Effector CD8-positive, alpha-beta T cell (primary cell): ENCODE results near the gene MTHFR.
A peak's percentile ranks its signal among the peaks of the same experiment; 100 is the strongest.

Experiments
- DNase-seq: peaks from one replicate; lab custom pipeline; 2025; lab: John Stamatoyannopoulos, UW

Gene MTHFR

DNA sequence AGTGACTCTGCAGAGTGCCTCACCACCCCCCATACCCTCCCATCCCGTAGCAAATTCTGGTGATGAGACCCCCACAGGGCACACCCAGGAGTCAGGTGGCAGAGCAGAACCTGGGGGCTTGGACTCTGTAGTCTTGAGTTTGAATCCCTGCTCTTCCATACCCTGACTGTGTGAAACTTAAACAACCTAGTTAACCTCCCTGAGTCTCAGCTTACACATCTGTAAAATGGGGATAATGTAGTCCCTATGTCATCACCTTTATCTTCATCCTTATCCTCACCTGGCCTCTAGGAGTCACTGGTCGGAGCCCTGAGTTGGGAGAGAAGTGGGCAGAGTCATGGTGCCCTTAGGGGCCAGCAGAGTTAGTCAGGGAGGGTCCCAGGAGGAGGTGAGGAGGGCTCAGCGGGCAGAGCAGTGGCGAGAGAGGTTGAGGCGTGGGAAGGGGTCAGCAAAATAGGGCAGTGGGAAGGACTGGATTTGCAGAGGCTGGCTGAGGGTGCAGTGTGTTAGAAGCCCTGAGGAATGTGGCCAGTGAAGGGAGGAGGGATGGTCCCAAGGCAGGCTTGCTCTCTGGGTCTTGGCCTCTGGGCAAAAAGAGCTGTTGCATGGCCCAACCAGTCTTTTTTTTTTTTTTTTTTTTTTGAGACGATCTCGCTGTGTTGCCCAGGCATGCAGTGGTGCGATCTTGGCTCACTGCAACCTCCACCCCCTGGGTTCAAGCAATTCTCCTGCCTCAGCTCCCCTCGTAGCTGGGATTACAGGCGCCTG lies 25.2 kb downstream of the MTHFR start:
- DNase-seq = no peak

DNA sequence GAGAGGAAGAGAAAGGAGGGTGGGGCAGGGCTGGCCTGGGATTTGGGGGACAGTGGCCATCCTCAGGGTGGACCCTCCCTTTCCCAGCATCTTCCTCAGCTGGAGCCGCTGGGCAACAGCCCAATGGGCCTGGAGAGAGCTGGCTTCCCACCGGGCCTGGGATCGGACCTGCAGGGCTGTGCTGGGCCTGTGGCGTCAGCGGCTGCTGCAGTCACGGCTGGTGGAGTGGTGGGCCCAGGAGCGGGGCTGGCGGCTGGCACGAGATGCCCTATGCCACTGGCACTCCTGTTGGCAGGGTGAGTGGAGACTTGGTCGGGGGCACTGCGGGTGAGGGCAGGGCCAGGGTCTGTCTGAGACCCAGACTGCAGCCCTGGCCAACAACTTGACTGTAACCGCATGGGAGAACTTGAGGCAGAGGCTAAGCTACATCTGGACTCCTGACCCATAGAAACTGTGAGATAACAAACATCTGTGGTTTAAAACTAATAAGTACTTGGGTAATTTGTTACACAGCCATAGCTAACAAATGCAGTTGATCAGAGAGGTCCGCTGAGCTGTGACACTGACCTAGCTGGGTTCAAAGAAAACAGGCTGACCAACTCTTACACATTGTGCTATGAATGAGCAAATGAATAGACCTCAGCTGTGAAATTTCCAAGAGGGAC lies 25.9 kb downstream of the MTHFR start:
- no peak for DNase-seq

DNA sequence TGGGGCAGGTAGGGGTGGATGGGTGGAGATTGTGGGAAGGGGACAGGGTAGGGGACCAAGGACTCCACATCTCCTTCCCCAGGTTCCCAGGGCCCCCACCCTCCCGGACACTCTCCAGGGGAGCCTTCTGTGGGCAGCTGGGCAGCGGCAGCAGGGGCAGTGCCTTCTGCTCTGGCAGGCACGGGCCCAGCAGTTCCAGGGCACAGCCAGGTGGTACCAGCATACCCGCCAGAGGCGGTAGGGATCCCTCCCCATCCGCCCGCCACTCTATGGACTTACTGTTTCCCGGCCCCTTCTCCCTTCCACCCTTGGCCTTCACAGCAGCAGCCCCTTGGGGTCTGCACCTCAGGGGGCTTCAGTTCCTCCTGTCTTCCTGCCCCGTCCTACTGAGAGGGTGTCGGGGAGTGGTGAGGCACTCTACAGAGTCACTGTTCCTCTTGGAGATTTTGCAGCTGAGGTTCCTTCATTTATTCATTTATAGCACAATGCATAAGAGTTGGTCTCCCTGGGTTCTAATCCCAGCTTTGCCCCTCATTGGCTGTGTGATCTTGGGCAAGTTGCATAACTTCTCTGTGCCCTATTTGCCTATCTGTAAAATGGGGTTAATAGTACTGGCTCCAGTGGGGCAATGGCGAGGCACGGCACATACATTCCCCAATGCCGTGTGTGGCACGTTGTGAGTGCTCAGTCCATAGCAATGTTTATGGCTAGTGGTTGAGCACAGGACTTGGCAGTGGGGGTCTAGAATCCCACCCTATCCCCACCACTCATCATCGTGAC lies 26.7 kb downstream of the MTHFR start:
- DNase-seq = no peak

DNA sequence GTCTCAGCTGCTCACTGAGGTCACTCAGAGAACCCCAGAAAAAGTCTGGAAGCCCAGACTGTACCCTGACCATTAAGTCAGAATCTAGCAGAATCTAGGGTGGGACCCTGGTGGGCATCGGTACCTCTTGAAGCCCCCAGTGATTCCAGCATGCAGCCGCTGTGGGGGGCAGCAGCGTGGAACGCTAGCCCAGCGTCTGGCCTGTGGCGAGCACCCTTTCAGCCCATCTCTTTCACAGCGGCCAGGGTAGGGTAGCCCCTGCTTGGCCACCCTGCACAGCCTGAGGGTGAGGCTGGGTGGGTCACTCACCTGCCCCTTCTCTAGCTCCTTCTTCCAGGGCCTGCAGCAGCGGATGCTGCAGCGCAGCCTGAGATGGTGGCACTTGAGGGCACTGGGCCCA lies 27.4 kb downstream of the MTHFR start:
- no peak for DNase-seq

DNA sequence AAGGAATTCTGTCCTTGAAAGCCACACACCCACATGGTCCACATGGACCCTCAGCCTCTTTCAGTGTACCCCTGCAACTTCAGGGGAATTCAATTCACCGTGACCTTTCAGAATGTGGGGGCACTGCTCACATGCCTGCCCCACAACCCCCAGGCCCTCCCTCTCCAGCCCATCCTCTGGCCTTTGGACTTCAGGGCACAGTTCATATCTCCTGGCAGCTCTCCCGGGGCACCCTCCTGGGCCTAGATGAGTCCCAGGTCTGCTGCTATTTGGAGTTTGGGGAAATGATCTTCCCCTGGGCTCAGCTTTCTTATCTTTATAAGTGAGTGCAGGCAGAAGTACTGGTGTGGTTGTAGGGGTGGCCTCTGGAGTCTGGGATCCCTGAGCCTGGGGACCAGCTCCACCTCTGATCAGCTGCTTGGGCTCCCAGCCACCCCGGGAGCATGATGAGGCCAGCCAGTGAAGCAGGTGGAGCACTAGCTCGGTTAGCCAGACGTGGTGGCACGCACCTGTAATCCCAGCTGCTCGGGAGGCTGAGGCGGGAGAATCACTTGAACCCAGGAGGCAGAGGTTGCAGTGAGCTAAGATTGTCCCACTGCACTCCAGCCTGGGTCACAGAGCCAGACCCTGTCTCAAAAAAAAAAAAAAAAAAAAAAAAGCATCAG lies 28.0 kb downstream of the MTHFR start:
- no peak for DNase-seq

DNA sequence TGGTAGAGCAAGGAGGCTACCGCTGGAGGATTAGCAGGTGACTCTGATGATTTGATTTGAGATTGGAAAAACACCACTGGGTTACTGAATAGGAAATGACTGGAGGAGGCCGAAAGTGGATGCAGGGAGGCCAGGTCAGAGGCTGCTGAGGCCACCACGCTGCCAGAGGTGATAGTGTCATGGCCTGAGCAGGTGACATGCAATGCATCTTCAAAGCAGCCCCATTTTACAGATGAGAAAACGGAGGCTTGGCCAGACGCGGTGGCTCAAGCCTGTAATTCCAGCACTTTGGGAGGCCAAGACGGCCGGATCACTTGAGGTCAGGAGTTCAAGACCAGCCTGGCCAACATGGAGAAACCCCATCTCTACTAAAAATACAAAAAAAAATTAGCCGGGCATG lies 31.0 kb downstream of the MTHFR start:
- no peak for DNase-seq

DNA sequence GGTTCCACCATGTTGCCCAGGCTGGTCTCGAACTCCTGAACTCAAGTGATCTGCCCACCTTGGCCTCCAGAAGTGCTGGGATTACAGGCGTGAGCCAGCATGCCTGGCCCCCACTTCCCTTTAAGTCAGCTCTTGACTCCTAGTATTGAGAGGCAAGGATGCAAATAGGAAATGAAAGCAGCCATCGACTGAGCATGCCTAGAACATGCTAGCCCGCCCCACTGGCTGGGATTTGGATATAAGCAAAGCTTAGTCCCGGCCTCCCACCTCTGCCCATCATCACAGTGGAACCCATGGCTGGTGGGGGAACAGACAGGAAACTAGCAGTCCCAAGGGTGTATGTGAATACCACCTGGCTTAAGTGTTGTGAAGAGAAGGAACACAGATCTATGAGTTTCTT lies 33.3 kb downstream of the MTHFR start:
- no peak for DNase-seq

DNA sequence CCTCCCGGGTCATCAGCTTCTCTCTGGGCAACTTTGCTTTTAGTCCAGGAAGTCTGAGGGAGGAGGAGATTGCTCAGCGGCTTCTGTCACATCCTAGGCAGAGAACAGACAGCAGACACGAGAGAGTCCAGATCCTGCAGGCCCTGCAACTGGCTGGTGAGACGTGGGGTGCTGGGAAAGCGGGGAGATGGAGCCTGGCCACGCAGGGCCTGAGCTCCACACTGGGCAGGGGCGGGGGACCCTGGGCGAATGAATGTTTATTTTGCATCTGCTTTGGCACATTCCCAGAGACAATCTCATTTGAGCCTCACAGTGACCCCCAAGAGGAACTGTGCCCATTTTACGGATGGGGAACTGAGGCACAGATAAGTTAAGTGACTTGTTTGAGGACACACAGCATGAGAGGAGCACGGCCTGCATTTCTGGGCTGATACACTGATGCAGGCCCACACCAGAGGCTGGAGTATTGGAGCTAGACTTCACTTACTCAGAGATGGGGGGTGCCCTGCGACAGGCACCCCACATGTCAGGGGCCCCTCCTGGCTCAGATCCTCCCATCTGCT lies 34.2 kb downstream of the MTHFR start:
- DNase-seq = no peak

DNA sequence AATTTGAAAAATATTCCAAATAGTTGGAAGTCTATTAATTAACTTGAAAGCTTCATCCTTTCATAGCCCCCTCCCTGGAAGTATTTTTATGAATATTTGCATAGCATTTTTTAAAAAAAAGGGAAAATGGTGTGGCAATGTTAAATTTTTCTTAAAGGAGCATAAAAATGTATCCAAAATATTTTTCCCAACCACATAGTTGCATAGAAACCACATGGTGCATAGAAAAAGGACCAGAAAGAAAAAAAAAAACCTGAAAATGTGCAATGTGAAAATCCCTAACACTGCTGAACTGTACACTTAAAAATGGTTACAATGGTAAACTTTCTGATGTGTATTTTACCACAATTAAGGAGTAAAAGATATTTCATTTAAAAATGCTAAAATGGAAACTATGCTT lies 35.8 kb downstream of the MTHFR start:
- no peak for DNase-seq

DNA sequence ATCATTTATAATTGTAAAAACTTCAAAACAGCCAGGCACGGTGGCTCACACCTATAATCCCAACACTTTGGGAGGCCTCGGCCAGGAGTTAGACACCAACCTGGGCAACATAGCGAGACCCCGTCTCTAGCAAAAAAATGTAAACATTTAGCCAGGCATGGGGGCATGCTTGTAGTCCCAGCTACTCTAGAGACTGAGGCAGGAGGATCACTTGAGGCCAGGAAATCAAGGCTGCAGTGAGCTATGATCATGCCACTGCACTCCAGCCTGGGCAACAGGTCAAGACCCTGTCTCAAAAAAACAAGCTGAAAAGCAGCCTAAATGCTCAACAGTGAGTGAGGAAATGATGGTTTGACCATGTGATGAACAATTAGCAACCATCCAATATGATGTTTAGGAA lies 36.5 kb downstream of the MTHFR start:
- DNase-seq = no peak

DNA sequence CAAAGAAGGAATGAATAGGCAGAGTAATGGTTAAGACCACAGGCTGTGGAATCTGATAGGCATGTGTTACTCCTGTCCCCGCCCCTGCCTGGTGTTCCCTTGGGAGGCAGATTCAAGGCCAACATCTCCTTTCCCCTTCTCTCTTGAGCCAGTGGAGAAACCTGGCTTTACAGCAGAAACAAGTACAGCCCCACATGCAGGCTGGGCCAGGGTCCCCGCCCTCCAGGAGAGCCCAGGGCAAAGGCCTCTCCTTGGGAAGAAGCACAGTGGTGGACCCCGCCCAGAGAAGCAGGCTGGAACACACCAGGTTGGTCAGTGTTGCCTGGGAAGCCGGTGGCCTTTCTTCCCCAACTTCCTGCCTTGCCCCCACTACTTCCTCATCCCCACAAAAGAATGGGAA lies 36.9 kb downstream of the MTHFR start:
- DNase-seq = no peak

DNA sequence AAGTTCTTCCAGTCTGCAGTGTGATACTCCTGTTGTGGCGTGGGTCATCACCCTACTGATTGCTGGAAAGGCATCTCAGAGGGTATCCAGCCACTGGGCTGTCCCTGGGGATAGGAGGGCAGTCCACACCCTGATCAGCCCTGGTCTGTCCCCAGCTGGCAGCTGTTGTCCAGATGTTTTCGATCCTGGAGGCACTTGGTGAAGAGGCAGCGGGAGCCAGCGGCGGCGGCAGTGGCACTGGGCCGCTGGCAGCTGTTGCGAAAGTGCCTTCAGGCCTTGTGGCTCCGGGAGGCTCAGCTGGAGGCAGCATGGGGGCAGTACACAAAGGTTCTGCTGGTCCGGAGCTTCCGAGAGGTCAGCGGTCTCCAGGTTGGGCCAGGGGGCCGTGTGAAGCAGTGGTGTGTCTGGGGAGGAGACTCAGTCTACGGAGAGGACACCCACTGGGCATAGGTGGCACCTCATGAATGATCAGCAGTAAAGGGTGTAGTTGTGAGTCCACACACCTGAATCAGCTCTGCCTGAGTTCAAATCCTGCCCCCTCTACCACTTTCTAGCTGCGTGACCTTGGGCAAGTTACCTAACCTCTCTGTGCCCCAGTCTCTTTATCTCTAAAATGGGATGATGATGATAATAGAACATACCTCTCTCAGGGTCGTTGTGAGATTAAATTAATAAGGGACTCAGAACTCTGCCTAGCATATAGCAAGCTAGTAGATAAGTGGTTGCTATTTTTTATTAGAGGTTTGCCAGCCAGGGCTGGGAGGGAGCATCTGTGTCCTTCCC lies 37.7 kb downstream of the MTHFR start:
- no peak for DNase-seq

DNA sequence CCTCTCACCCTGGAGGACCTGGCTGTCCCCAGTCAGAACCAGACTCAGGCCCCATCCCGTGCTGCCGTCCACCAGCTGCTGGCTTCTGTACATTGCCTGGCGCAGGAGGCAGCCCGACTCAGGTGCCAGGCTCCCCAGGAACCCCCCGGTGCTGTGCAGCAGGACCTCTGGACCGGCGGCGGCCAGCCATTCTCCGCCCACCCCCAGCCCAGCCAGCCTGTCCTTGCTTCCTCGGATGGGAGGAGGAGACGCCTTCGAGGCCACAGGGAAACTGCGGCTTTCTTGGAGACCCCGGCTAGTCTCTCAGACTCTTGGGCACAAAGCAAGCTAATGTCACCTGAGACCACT lies 39.4 kb downstream of the MTHFR start:
- no peak for DNase-seq

DNA sequence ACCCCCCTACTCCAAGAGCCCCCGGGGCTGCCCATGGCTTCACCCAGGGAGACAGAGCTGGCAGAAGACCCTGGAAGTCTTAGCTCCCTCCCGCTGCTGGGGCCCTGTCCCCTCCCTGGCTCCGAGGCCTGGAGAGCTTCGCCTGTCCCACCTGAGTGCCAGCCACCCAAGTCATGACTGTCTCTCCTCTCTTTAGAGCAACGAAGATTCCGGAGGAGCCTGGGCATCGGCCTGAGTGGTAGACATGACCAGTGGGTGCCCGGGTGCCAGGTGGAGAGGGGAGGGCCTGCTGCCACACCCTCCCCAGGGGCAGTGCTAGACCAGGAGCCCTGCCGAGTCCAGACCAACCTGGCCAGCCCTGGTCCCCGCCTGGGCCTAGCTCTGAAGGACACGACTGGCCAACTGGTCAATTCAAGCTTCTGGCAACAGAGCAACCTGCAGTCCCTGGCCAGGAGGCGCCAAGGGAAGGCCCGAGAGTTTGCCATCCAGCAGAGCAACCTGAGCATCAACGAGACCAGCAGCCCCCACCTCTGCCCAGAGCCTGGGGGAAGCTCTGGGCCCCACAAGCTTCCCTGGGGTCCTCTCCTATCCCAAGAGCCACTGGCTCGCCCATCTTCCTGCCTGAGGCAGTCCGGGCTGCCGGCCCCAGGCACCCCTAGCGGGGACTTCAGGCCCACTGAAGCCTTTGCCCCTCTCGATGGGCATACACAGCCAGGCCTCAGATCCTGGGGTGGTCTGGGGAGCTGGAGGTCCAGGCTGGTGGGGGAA lies 39.9 kb downstream of the MTHFR start:
- DNase-seq = no peak

DNA sequence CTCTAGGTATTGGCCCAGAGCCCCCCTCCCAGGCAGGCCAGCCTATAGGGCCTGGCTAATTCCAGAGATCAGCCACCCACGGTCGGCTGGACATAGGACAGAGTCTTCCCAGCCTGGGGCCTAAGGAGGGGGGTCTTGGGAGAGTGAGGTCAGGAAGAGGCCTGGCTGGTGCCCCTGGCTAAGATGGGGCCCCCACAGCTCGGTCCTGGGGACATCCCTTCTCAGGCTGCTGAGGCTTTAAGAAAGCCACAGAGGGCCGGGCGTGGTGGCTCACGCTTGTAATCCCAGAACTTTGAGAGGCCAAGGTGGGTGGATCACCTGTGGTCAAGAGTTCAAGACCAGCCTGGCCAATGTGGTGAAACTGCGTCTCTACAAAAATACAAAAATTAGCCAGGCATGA lies 41.2 kb downstream of the MTHFR start:
- DNase-seq = no peak

DNA sequence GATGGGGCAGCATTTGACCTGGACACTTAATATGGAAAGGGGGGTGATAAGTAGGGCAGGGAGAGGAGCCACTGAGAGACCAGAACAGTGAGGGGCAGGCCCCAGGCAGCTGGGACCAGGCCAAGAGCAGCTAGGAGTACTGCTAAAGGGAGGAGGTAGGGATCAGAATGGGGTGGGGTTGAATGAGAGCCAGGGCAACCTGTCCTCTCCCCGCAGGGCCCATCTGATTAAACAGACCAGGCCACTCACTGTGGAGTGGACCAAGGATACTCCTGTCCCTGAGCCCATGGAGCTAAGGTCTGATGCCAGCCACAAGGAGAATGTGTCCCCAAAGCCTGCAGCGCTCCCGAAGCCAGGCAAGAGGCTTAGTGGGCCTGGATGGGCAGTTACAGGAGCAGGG lies 41.6 kb downstream of the MTHFR start:
- no peak for DNase-seq

DNA sequence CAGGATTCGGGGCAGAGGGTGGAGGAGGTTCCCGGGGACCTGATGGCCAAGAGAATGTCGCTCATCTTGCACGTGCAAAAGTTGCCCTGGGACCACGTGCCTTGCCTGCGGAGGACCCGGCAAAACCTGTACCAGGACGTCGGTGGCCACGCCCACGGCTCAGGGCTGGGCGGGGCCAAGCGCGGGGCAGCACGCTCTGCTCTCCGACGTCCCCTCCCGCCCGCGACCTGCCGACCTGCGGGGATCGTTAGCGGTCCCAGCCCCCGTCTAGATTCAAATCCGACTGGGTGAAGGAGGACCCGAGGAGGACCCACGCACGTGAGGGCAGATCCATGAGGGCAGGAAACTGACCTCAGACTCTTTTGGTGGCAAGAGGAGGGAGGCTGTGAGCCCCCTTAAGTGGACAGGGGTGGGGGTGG lies 43.8 kb downstream of the MTHFR start, which contains the start of gene C1orf167:
TSS of gene C1orf167 (plus strand) at position 206 of the 419 bp plus-strand sequence. CDS start 2,208 bp downstream, outside the sequence.
- peak; percentile 7 for DNase-seq

DNA sequence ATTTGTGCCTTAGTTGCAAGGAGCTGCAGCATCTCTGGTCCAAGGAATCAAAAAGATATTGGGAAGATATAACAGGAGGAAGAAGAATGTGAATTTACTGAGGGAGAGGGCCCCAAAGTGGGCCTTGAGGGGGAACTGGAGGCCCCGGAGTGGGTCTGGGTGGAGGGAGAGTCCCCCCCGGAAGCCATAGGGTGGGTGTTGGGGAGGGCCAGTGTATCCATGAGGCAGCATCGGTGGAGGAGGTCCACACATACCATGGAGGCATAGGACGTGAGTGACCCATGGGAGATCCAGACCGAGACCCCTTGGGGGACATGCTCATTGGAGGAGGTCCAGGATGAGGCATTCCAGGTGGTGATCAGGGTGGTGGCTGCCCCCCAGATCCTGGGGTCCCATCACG lies 44.5 kb downstream of the MTHFR start:
- DNase-seq = no peak

DNA sequence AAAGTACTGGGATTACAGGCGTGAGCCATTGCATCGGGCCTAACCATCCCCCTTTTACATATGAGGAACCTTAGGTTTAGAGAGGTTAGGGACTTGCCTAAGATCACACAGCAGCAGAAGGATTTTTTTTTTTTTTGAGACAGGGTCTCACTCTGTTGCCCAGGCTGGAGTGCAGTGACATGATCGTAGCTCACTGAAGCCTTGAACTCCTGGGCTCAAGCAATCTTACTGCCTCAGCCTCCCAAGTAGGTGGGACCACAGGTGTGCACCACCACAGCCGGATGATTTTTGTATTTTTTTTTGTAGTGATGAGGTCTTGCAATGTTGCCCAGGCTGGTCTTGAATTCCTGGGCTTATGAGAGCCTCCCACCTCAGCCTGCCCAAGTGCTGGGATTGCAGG lies 46.0 kb downstream of the MTHFR start:
- no peak for DNase-seq

DNA sequence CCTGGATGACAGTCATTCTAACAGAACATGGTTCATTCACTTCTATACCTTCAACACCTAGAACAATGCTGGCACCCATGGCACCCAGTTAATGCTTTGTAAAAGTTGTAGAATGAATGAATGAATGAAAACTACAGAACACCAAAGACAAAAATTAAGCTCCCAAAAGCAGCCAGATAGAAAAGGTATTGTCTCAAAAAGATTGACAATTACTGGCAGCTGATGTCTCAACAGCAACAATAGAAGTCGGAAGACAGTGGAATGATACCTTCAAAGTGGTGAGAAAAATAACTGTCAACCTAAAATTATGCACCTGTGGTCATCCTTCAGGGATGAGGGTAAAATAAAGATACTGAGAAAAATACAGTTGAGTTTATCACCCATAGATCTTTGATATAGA lies 48.7 kb downstream of the MTHFR start:
- DNase-seq = no peak
